Sigmoid colon (tissue), 7 donors: ENCODE results near the gene DHX16. TPM values are rescaled to one million over a fixed set of nuclear protein-coding genes. Genes with fewer than 3 reads are reported as not detected.
"Not testable (repeated sequence)": the region's sequence is repeated elsewhere in the genome, so short reads cannot be mapped to it uniquely, and the experiment has no call there.

Source experiments
- DNase-seq: peaks from one replicate; pipeline ENCODE4 v3.0.0-alpha.2; 2019
- H3K27ac ChIP-seq, 4 donors: fragments of 200-600 bp; sonication (generic); one replicate each; pipeline ENCODE4 v1.5.1; 2016 to 2019; ENCODE audit warnings: mild to moderate bottlenecking in 1 of 4
- H3K27me3 ChIP-seq, 3 donors: fragments of 200-600 bp; sonication (generic); one replicate each; pipeline ENCODE4 v1.5.1; 2019; ENCODE audit warnings: mild to moderate bottlenecking in 1 of 3
- H3K36me3 ChIP-seq, 4 donors: fragments of 200-600 bp; sonication (generic); one replicate each; pipeline ENCODE4 v1.5.1; 2016 to 2019
- H3K4me1 ChIP-seq, 4 donors: fragments of 200-600 bp; sonication (generic); one replicate each; pipeline ENCODE4 v1.5.1; 2017 to 2019
- H3K4me3 ChIP-seq, 4 donors: fragments of 200-600 bp; sonication (generic); one replicate each; pipeline ENCODE4 v1.5.1; 2017 to 2019; ENCODE audit warnings: mild to moderate bottlenecking in 2 of 4, moderate library complexity in 1 of 4
- H3K9me3 ChIP-seq, 4 donors: fragments of 200-600 bp in 3 of 4; sonication (generic) in 3 of 4; one replicate each; pipeline versions ENCODE4 v1.5.1 to v1.6.1; 2013 to 2019
- EP300 ChIP-seq, 4 donors: sonication (generic); formaldehyde crosslinking; IDR thresholded peaks; one replicate each; pipeline ENCODE4 v1.6.1; 2017; ENCODE audit warnings: antibody characterized with exemption in 4 of 4
- POLR2A ChIP-seq, 2 donors: fragments of 450-650 bp; IDR thresholded peaks; one replicate each; pipeline ENCODE4 v1.6.1; 2016; ENCODE audit warnings: antibody characterized with exemption in 2 of 2, mild to moderate bottlenecking in 2 of 2, moderate library complexity in 2 of 2
- POLR2AphosphoS5 ChIP-seq, 4 donors: sonication (generic); formaldehyde crosslinking; IDR thresholded peaks; one replicate each; pipeline ENCODE4 v1.6.1; 2017; ENCODE audit warnings: antibody characterized with exemption in 4 of 4
- whole genome bisulfite sequencing, 2 donors: extraction: QIAGEN DNeasy Blood & Tissue Kit; methylation state at CpG; one replicate each; pipeline ENCODE4 v1.1.7; 2013; 5-methylcytosine and 5-hydroxymethylcytosine counted together
- intact Hi-C: fragments of 100-400 bp; cut with DNase I; formaldehyde crosslinking; loops from one replicate; pipeline ENCODE4 v1.15.1; 2023
- polyA plus RNA-seq, 3 donors: library from polyadenylated mRNA; stranded (reverse); fragments of 200-250 nt; gene quantifications; one replicate each; pipeline ENCODE4 v1.2.3, GENCODE V29; 2013
- total RNA-seq, 4 donors: library from RNA; depleted of rRNA; stranded (reverse); fragments of >200 nt; gene quantifications; one replicate each; pipeline ENCODE4 v1.1.0, GENCODE V29; 2016
- TF ChIP-seq, protein P1 (sequence below), 4 experiments: fragments of 450-650 bp in 3 of 4; fragments of 200-600 bp in 1 of 4; IDR thresholded peaks; one replicate each; pipeline ENCODE4 v1.5.1; 2016 to 2019; ENCODE audit warnings: antibody characterized with exemption in 4 of 4, mild to moderate bottlenecking in 3 of 4, moderate library complexity in 2 of 4
- donor health status: healthy with polysubstance abuse.
- donor health status: Bipolar disorder and iron deficiency.
- donor health status: healthy.

DHX16 gene
- total and polyA plus RNA-seq, 7 donors: 18.0 to 34.2 (median 22.3) TPM

DNA sequence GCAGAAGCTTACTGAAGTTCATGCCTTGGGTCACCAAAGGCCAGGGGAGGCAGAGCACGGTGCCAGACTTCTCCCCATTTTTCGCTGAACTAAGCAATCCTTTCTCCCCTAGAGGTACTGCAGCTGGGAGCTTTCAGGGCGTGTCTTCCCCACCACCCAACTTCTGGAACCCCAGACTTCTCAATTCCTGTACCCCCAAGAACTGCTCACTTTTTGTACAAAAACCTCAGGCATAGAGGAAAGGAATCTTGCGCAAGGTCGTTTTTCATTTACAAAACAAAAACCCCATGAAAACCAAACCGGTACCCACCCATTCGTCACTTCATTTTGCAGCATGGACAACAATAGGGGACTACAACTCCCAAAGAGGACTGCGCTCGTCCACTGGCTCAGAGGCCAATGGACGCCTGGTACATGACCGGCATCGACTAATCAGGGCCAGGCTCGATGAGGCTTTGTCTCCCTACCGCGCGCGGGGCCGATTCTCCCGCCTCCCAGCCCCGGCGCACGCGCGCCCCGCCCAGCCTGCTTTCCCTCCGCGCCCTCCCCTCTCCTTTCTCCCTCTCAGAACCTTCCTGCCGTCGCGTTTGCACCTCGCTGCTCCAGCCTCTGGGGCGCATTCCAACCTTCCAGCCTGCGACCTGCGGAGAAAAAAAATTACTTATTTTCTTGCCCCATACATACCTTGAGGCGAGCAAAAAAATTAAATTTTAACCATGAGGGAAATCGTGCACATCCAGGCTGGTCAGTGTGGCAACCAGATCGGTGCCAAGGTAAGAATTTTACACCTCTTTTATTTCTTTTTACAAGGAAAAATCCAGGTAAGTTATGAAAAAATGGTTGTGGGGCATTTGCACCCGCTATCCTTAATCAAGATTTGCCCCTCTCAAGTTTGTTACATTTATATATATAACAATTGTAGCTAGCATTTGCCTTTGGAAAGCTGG is 47.3 kb upstream of the DHX16 start, which contains the start of gene TUBB:
TUBB (plus strand) TSS at position 562 of the 947 bp plus-strand sequence; CDS start at position 717, 155 bp downstream.
- Histone ChIP-seq H3K9me3 (no peaks in the 10 kb centered on the region), H3K27me3 (no peaks in the 10 kb centered on the region), H3K36me3 (peaks cover 16 to 32% (median 22%) of the 10 kb centered on the region in 4 donors), H3K4me1 (peaks cover 0 to 61% (median 46%) of the 10 kb centered on the region in 4 donors), H3K4me3 (peak within 1 kb of the TSS; percentile 70 to 80 (median 78)), H3K27ac (peak within 1 kb of the TSS; percentile 95 to 98 (median 96))
- peak; percentile 99 for DNase-seq
- TF ChIP-seq POLR2A (IDR thresholded peaks at IDR 0.05) (peak; percentile 95 to 97), POLR2AphosphoS5 (IDR thresholded peaks at IDR 0.05) (peak; percentile 98 to 99 (median 99)), EP300 (IDR thresholded peaks at IDR 0.05) (peak in 1 of 4 donors; percentile 17)
- TF ChIP-seq, protein P1, sequence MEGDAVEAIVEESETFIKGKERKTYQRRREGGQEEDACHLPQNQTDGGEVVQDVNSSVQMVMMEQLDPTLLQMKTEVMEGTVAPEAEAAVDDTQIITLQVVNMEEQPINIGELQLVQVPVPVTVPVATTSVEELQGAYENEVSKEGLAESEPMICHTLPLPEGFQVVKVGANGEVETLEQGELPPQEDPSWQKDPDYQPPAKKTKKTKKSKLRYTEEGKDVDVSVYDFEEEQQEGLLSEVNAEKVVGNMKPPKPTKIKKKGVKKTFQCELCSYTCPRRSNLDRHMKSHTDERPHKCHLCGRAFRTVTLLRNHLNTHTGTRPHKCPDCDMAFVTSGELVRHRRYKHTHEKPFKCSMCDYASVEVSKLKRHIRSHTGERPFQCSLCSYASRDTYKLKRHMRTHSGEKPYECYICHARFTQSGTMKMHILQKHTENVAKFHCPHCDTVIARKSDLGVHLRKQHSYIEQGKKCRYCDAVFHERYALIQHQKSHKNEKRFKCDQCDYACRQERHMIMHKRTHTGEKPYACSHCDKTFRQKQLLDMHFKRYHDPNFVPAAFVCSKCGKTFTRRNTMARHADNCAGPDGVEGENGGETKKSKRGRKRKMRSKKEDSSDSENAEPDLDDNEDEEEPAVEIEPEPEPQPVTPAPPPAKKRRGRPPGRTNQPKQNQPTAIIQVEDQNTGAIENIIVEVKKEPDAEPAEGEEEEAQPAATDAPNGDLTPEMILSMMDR (IDR thresholded peaks at IDR 0.05): peak in 2 of 4 experiments; percentile 35 to 39
- intact Hi-C loops: loop anchor here (1.0 kb wide), 1 partner anchor 34 kb away; the partner anchor contains the start of gene PPP1R18
- WGBS, 2 donors: 0 to 1% methylated on average over 38 of the region's 38 CpGs

DNA sequence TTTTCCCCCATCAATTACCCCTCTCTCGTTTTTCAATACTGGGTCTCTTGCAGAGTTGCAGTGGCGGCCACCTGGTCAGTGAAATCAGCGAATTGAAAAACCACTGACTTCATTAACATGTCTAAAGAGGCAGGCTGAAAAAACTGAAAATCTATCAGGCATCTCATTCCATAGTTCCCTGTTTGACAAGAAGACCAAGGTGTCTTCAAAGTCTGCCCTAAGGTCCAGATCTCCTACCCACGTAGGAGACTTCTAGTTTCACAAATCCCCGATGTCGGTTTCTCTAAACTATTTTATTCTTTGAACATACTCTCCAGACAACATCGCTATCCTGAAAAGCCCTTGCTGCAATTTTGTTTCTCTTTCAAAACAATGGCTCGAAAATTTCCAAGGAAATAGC is 46.5 kb upstream of the DHX16 start:
- H3K9me3 ChIP-seq: no peaks in the 10 kb centered on the region
- TF ChIP-seq EP300 (IDR thresholded peaks at IDR 0.05) (no peak), POLR2A (IDR thresholded peaks at IDR 0.05) (no peak), POLR2AphosphoS5 (IDR thresholded peaks at IDR 0.05) (no peak)
- TF ChIP-seq, protein P1 (IDR thresholded peaks at IDR 0.05): no peak
- intact Hi-C loops: no loop called here
- no peak for DNase-seq
- no peaks in the 10 kb centered on the region for H3K27me3 ChIP-seq
- peaks cover 0 to 54% (median 43%) of the 10 kb centered on the region in 4 donors for H3K4me1 ChIP-seq
- H3K27ac ChIP-seq: peak overlapping the region; percentile 95 to 98 (median 96)
- WGBS, 2 donors: 24 to 37% methylated on average over 8 of the region's 8 CpGs
- H3K4me3 ChIP-seq: peak overlapping the region; percentile 70 to 80 (median 78)
- peaks cover 15 to 32% (median 17%) of the 10 kb centered on the region in 4 donors for H3K36me3 ChIP-seq

DNA sequence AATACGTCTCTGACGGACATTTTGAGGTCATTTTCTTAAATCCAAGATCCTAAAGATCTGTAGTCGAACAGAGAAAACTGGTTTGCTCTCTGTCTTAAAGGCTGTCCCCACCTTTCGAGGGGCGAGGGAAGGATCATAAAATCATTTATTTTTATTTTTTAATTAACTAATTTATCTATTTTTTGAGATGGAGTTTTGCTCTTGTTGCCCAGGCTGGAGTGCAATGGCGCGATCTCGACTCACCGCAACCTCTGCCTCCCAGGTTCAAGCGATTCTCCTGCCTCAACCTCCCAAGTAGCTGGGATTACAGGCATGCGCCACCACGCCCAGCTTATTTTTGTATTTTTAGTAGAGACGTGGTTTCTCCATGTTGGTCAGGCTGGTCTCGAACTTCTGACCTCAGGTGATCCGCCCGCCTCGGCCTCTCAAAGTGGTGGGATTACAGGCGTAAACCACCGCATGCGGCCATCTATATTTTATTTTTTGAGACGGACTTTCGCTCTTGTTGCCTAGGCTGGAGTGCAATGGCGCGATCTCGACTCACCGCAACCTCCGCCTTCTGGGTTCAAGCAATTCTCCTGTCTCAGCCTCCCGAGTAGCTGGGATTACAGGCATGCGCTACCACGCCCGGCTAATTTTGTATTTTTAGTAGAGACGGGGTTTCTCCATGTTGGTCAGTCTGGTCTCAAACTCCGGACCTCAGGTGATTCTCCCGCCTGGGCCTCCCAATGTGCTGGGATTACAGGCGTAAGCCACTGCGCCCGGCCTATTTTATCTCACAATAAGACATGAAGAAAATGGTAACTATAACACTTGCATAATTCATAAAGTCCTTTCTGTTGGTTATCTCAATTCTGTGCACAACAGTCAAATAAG is 45.3 kb upstream of the DHX16 start:
- 76 to 79% methylated on average over 37 of the region's 37 CpGs for whole genome bisulfite sequencing, 2 donors
- Histone ChIP-seq H3K4me1 (peaks cover 0 to 44% (median 31%) of the 10 kb centered on the region in 4 donors), H3K36me3 (peaks cover 4 to 31% (median 10%) of the 10 kb centered on the region in 4 donors), H3K4me3 (peak overlapping the region; percentile 59 to 75 (median 68)), H3K27ac (peak overlapping the region; percentile 90 to 96 (median 95))
- TF ChIP-seq, protein P1 (IDR thresholded peaks at IDR 0.05): peak in 1 of 4 experiments; percentile 3
- H3K27me3 ChIP-seq, DNase-seq, intact Hi-C loops, H3K9me3 ChIP-seq: not testable (repeated sequence)

DNA sequence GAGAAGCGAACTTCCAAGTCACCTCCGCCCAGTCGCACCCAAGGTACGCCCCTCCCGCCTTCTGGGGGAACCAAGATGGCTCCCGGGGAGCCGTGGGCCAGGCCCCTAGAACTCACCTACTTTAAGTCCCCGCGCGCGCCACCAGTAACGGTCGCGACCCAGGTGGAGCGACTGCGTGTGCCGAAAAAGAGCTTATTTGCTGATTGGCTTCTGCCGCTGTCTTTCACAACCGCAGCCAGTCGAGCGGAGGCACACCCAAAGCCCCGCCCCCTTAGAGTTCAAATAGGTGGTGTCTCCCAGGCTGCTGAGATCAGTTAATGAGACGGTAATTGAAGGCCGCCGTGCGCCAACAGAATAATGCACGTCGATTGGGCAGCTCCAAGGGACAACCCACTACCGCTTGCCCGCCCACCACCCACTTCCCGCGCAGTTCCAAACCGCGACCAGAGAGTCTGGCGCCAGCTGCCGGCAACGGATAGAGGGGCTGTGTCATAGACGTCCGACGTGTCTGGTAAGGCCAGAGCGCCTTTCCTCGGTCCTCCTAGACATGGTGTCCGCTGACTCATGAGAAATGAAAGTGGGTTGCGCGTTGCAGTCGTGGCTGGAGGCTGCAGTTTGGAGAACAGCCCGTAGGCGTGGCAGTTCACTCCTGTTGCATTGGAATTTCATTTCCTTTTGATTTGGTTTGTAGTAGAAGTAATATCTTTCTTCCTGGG is 44.5 kb upstream of the DHX16 start, which contains the start of gene MDC1:
MDC1 (minus strand) TSS at position 153 of the 716 bp plus-strand sequence. CDS start 2,106 bp downstream, outside the sequence.
- intact Hi-C loops: no loop called here
- H3K36me3 ChIP-seq: peaks cover 9 to 31% (median 13%) of the 10 kb centered on the region in 4 donors
- TF ChIP-seq POLR2A (IDR thresholded peaks at IDR 0.05): peak; percentile 76 to 94
- TF ChIP-seq EP300 (IDR thresholded peaks at IDR 0.05): peak in 1 of 4 donors; percentile 44
- TF ChIP-seq POLR2AphosphoS5 (IDR thresholded peaks at IDR 0.05): peak; percentile 93 to 99 (median 94)
- TF ChIP-seq, protein P1 (IDR thresholded peaks at IDR 0.05): peak in 3 of 4 experiments; percentile 34 to 52 (median 46)
- peak; percentile 100 for DNase-seq
- H3K27me3 ChIP-seq: no peaks in the 10 kb centered on the region
- 0% methylated on average over 48 of the region's 48 CpGs for WGBS, 2 donors
- H3K27ac ChIP-seq: peak within 1 kb of the TSS; percentile 90 to 96 (median 95)
- peaks cover 0 to 36% (median 26%) of the 10 kb centered on the region in 4 donors for H3K4me1 ChIP-seq
- H3K9me3 ChIP-seq: no peaks in the 10 kb centered on the region
- H3K4me3 ChIP-seq: peak within 1 kb of the TSS; percentile 59 to 75 (median 68)
